ENCODE measurements around the gene ZXDA. TPM values are rescaled to one million over a fixed set of nuclear protein-coding genes. Genes with fewer than 3 reads are reported as not detected.

ZXDA gene, protein sequence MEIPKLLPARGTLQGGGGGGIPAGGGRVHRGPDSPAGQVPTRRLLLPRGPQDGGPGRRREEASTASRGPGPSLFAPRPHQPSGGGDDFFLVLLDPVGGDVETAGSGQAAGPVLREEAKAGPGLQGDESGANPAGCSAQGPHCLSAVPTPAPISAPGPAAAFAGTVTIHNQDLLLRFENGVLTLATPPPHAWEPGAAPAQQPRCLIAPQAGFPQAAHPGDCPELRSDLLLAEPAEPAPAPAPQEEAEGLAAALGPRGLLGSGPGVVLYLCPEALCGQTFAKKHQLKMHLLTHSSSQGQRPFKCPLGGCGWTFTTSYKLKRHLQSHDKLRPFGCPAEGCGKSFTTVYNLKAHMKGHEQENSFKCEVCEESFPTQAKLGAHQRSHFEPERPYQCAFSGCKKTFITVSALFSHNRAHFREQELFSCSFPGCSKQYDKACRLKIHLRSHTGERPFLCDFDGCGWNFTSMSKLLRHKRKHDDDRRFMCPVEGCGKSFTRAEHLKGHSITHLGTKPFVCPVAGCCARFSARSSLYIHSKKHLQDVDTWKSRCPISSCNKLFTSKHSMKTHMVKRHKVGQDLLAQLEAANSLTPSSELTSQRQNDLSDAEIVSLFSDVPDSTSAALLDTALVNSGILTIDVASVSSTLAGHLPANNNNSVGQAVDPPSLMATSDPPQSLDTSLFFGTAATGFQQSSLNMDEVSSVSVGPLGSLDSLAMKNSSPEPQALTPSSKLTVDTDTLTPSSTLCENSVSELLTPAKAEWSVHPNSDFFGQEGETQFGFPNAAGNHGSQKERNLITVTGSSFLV
- total RNA-seq, result 4.2 TPM in 2 replicates

DNA sequence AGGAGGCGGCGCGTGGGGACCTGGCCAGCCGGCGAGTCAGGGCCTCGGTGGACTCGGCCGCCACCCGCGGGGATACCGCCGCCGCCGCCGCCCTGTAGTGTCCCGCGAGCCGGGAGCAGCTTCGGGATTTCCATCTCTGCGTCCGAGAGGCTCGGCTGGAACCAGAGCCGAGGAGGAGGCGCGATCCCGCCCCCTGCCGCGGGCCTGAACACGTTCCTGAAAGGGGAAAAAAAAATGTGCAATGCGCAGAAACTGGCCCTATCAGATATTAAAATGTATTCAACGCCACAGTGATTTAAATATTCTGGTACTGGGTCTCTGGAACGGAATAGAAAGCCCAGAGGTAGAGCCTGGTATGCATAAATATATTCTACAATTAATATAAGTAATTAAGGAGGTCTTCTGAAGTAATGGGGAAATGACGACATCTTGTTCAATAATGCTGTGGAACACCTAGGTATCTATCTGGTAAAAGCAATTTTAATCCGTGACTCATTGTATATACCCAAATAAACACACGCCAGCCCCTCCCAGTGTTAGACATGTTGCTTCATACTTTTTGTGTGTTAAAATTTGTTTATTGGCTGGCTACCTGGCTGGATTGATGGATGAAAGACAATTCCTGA lies at the start of gene ZXDA:
TSS of gene ZXDA (minus strand) at position 172 of the 626 bp plus-strand sequence. CDS start at position 134, 38 bp downstream.

Other genes with a start within 250 kb of the ZXDA start
- not detected in 2 replicates for gene NLRP2B, start 230.2 kb downstream of the ZXDA start, total RNA-seq